CD4-positive, alpha-beta T cell treated with Interleukin-2 at 100 ng/mL for 4 hours (primary cell): ENCODE results near the gene MANSC4.

ENCODE experiments used
- DNase-seq: peaks from one replicate; pipeline ENCODE4 v3.0.0-alpha.2; 2020; ENCODE audit warnings: low spot score

Gene MANSC4

GRCh38 chr12:27779920-27780611 is at the start of gene MANSC4, which contains the start of gene KLHL42:
MANSC4 (minus strand) TSS chr12:27780236; CDS start chr12:27771276, 8,960 bp downstream.
KLHL42 (plus strand) TSS chr12:27780233; CDS start chr12:27780331, 98 bp downstream.
- DNase-seq = peak; percentile 69

DNA sequence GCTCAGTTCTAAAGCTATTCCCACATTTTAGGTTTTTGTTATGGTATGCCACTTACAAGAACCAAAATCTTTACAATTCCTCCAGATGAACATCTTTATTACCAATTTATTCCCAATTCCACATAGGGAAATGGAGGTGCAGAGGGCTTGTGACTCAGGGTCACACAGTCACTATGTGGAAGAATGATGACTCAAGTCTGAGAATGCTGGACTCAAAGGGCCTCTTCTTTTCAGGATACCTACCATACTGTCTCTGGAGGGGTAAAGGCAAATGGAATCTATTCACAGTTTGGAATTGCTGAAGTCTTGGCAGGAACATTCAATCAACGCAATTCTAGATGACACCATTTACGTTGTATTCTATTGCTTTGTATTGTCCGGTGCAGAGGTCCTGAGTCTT is 48.2 kb upstream of the MANSC4 start:
- DNase-seq = no peak

GRCh38 chr12:27826076-27826475 is 46.0 kb upstream of the MANSC4 start:
- DNase-seq = peak; percentile 11

GRCh38 chr12:27824126-27824842 is 44.2 kb upstream of the MANSC4 start:
- peak; percentile 46 for DNase-seq

- no peak for DNase-seq
These were observed 43.0 kb upstream of the MANSC4 start for GRCh38 chr12:27823038-27823437.

- peak; percentile 88 for DNase-seq
These were observed 42.2 kb upstream of the MANSC4 start for GRCh38 chr12:27822076-27822712.

DNA sequence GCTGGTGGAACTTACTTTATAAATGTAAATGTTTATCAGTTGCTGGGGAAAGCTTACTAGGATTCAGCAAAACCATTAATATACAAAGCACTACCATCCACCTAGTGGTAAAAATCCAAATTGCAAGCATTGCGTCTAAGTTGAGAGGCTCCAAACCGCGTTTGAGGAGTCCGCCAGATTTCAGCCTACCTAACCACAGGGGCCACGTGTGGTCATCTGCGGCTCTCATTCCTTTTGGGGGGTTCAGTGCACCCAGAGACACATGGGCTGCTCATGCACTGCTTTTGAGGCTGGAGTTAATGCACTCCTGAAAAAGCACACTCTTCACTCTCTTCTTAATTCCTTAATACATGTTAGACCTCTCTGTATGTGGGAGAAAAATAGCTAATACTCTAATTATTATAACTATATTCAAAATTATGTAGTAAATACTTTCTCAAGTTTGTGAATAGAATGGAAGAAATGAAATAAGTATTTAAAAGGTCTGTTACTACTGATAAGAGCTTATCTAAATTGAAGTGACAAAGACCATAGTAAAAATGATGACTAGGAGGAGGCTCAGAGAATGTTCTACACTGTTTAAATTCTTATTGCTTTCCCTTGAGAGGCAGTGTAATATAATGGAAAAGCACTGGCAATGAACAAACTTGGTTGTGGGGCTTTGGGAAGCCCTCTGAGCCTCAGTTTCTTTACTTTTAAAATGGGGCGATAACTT is 41.4 kb upstream of the MANSC4 start:
- peak; percentile 84 for DNase-seq

GRCh38 chr12:27820564-27820963 is 40.5 kb upstream of the MANSC4 start:
- DNase-seq = no peak

DNA sequence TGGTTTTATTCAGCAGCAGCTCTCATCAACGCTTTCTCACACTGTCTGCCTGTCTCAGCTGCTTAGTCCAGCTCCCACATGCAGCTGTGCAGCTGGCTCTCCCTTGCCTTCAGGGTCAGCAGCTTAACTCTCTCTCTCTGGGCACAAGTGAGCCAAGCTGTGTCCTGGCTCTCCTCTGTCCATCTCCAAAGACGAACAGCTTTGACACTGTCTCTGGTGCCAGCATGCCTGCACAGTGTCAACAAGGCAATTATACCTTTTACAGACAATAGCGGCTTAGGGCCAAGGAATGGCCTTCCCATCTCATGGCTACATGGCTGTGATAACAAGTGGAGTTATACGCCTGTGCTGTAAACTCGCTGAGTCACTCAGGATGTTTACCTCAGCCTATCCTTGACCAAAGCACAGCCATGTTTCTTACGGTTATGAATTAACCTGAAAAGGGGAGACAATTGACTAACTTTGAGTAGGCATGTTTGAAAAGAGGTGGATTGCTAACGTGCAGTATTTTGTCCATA is 38.4 kb upstream of the MANSC4 start:
- DNase-seq = no peak

DNA sequence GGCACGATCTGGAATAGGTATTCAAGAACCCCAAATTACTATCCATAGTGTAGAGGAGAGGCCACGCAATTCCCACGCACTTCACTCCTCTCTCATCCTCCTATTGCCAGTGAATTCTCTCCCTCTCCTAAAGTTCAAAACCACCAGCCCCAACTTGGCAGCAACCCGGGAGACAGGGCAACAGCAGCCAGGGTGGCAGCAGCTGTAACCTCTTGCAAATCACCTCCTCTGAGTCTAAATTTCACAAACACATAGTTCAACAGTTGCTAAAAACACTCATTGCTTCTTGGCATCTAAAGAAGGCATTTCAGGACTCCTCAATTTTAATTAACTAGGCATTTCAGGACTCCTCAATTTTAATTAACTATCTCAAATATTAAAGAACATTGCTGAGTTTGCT is 37.7 kb upstream of the MANSC4 start:
- DNase-seq = no peak

DNA sequence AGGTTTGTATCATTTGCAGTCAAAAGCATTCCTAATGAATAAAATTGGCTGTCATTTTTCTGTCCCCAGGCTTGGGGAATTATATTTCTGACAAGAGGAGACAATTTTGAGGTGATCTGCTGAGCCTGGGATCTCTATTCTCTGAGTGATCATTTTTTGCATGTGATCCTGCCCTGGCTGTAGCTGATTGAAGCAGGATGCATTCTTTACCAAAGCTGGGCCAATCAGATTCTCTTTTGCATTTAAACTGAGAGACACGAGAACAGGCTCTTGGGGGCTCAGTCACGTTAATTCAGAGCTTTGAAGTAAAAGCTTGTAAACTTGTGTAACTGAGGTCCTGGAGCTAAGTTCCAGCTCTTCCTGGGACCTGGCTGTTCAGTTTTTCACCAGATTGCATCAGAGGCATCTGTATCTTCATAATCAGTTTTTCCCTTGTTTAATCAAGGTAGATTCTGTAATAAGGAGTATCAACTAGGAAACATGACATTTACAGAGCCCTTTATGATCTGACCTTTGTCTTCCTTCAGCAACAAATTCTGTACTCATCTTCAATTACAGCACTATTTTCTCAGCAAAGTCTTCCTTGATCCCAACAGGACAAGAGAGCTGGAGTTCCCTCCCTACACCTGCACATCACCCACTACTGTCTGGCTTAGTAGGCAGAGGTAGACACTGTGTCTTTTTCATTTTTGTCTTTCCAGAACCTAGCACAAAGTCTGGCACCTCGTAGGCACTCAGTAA is 35.0 kb upstream of the MANSC4 start:
- DNase-seq = no peak

GRCh38 chr12:27814411-27814810 is 34.4 kb upstream of the MANSC4 start:
- DNase-seq = peak; percentile 44

DNA sequence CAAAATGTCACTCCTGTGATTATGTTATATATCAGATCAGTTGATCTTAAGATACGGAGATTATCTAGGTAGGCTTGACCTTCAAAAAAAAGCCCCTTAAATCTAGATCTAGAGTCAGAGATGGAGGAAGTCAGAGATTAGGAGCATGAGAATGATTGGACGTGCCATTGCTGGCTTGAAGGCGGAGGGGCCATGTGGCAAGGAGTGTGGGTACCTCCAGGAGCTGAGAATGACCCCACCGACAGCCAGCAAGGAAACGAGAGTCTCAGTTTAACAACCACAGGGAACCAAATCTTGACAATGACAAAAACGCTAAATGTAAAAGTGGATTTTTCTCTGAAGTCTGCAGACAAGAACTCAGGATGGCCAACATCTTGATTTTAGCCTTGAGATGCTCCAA is 32.5 kb upstream of the MANSC4 start:
- DNase-seq = no peak

- DNase-seq = no peak
These were observed 30.7 kb upstream of the MANSC4 start for GRCh38 chr12:27810756-27811155.

DNA sequence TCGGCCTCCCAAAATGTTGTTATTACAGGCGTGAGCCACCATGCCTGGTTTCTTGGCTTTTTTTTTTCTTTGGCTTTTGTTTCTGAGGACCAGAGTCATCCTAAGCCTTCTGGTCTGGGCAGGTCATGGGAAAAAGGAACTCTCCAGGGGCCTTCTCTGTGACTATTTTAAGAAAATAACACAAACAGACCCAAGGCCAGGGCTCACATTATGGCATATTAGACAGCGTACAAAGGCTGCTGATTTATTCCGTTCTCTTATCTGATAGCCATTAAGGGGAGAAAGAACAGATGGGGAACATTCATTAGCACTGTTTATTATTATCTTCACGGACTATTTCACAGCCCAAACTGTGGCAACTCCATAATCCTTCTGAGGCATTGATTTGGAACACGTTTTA is 28.8 kb upstream of the MANSC4 start:
- DNase-seq = no peak

- peak; percentile 17 for DNase-seq
These were observed 27.1 kb upstream of the MANSC4 start for GRCh38 chr12:27807063-27807703.

DNA sequence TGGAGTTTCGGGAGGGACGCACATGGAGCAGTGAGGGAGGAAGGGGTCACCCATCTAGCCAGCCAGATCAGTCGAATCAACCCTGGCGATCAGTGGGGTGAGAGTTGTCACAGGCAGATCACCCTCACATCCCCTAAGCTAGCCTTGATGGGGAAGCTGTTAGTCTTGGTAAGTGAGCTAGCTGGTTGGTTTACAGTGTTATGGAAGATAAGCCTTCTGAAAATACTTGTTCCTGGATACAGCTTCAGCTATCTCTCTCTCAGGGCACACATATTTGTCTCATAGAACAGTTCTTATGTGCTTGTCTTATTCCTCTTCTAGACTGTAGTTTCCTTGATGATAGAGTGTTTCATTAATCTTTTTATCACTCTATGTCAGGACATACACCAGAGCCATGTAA is 26.2 kb upstream of the MANSC4 start:
- no peak for DNase-seq

DNA sequence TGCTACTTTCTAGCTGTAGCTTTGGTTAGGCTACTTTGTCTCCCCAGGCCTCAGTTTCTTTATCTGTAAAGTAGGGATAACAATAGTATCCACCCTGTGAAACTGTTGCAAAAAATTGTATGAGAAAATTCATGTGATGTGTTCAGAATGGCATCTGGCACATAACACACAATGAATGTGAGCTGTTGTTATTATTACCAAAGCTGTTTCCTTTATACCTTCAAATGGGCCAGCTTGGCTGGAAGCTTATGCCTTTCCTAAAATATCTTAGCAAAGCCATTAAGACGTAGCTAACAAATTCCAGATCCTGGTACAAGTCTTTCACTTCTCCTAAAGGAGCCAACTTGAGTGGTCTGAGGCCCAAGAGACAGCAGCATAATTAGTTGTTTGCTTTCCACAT is 25.2 kb upstream of the MANSC4 start:
- no peak for DNase-seq

GRCh38 chr12:27802936-27803335 is 22.9 kb upstream of the MANSC4 start:
- no peak for DNase-seq

DNA sequence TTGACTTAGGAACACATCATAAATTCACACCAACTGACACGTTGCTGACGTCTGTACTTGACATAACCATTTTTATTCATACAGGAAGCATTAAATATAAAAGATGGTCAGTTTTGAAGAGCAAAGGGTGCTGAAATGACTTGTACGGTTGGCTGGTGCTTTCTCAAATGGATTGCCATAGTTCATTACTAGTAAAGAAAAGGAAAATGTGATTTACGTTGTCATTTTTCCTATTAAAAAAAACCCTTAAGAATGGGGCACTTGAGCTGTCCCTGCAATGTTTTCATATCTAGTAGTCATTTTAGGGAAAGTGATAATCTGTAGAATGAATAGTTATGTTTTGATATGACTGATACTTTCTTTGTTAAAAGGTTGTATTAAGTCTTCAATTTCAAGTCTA is 22.5 kb upstream of the MANSC4 start:
- no peak for DNase-seq

GRCh38 chr12:27801630-27802029 is 21.6 kb upstream of the MANSC4 start:
- DNase-seq = no peak
